Fibroblast of lung (primary cell): Measurements from ENCODE around the gene VENTX.

Experiments
- EZH2 ChIP-seq: IDR thresholded peaks from 2 replicates; pipeline ENCODE4 v1.5.1; 2012; ENCODE audit warnings: low read length, control low read depth, mild to moderate bottlenecking; ENCODE audit errors: missing control alignments
- TF ChIP-seq, protein P1 (sequence below), 2 donors: IDR thresholded peaks in 1 of 2; conservative IDR thresholded peaks in 1 of 2; 1 replicate in 1 of 2; 2 replicates in 1 of 2; pipeline ENCODE4 v1.5.1; 2011 to 2012; ENCODE audit warnings: low read length in 2 of 2, control low read depth in 1 of 2, inconsistent platforms in 1 of 2, low read depth in 1 of 2, mild to moderate bottlenecking in 1 of 2

GRCh38 chr10:133267829-133268228 is 30.2 kb downstream of the VENTX start:
- TF ChIP-seq, protein P1, sequence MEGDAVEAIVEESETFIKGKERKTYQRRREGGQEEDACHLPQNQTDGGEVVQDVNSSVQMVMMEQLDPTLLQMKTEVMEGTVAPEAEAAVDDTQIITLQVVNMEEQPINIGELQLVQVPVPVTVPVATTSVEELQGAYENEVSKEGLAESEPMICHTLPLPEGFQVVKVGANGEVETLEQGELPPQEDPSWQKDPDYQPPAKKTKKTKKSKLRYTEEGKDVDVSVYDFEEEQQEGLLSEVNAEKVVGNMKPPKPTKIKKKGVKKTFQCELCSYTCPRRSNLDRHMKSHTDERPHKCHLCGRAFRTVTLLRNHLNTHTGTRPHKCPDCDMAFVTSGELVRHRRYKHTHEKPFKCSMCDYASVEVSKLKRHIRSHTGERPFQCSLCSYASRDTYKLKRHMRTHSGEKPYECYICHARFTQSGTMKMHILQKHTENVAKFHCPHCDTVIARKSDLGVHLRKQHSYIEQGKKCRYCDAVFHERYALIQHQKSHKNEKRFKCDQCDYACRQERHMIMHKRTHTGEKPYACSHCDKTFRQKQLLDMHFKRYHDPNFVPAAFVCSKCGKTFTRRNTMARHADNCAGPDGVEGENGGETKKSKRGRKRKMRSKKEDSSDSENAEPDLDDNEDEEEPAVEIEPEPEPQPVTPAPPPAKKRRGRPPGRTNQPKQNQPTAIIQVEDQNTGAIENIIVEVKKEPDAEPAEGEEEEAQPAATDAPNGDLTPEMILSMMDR (conservative IDR thresholded peaks at IDR 0.05 in 1 of 2, IDR thresholded peaks at IDR 0.05 in 1 of 2; ENCODE audit: low read depth in 1 of 2, low read length in 2 of 2) = no peak
- TF ChIP-seq EZH2 = no peak
